Natural killer cell treated with Interleukin-12 subunit alpha and Interleukin-12 subunit beta and Interleukin-15 and Interleukin-18, amount 100 ng/mL, for 72 hours (primary cell): ENCODE results near the gene PHF14. TPM values are rescaled to one million over a fixed set of nuclear protein-coding genes. Genes with fewer than 3 reads are reported as not detected.

Source experiments
- ATAC-seq, 2 donors: fragments of 150-1000 bp; cut with Tn5 transposase in 1 of 2; sonication (Bioruptor Pico), chemical (Tn5 transposase) in 1 of 2; 2 replicates each; pipeline ENCODE4 v1.10.0; 2021
- DNase-seq: peaks from one replicate; pipeline ENCODE4 v3.0.0; 2022; ENCODE audit warnings: low spot score
- H3K27ac Mint-ChIP-seq, 2 donors: 1 replicate in 1 of 2; 2 replicates in 1 of 2; pipeline ENCODE4 v1.8.0; 2022; ENCODE audit warnings: mixed read lengths in 2 of 2, mild to moderate bottlenecking in 1 of 2, moderate library complexity in 1 of 2
- H3K27me3 Mint-ChIP-seq, 2 donors: 1 replicate in 1 of 2; 2 replicates in 1 of 2; pipeline ENCODE4 v1.8.0; 2022; ENCODE audit warnings: mixed read lengths in 2 of 2
- H3K36me3 Mint-ChIP-seq: one replicate; pipeline ENCODE4 v1.8.0; 2022; ENCODE audit warnings: mixed read lengths
- H3K4me1 Mint-ChIP-seq, 2 donors: 1 replicate in 1 of 2; 2 replicates in 1 of 2; pipeline ENCODE4 v1.8.0; 2022; ENCODE audit warnings: low read depth in 2 of 2, mixed read lengths in 2 of 2, mild to moderate bottlenecking in 1 of 2
- H3K4me3 Mint-ChIP-seq: one replicate; pipeline ENCODE4 v1.8.0; 2022; ENCODE audit warnings: mixed read lengths
- H3K9me3 Mint-ChIP-seq: 2 replicates; pipeline ENCODE4 v1.8.0; 2022; ENCODE audit warnings: mixed read lengths
- total RNA-seq, 2 donors: library from RNA; stranded (reverse); gene quantifications; one replicate each; pipeline ENCODE4 v1.2.3, GENCODE V29; 2022

PHF14 gene
- total RNA-seq, 2 donors from 2014 or later, result 22.0 to 52.3 TPM

GRCh38 chr7:11153694-11154093 lies 180.0 kb downstream of the PHF14 start:
- no peaks in the 10 kb centered on the region for H3K9me3 Mint-ChIP-seq
- H3K4me3 Mint-ChIP-seq, result no peak overlapping the region
- no peaks in the 10 kb centered on the region for H3K4me1 Mint-ChIP-seq
- no peaks in the 10 kb centered on the region for H3K27me3 Mint-ChIP-seq
- no peak overlapping the region for H3K27ac Mint-ChIP-seq
- peaks cover 4% of the 10 kb centered on the region for H3K36me3 Mint-ChIP-seq
- ATAC-seq, result no peak
- no peak for DNase-seq

GRCh38 chr7:11155883-11156282 lies 182.2 kb downstream of the PHF14 start:
- Mint-ChIP-seq H3K4me1 (no peaks in the 10 kb centered on the region), H3K9me3 (no peaks in the 10 kb centered on the region), H3K36me3 (peaks cover 4% of the 10 kb centered on the region), H3K27me3 (no peaks in the 10 kb centered on the region), H3K4me3 (no peak overlapping the region), H3K27ac (no peak overlapping the region)
- DNase-seq, result no peak
- ATAC-seq, result no peak

GRCh38 chr7:11161499-11161898 lies 187.8 kb downstream of the PHF14 start:
- Mint-ChIP-seq H3K4me3 (no peak overlapping the region), H3K27me3 (no peaks in the 10 kb centered on the region), H3K27ac (no peak overlapping the region), H3K9me3 (no peaks in the 10 kb centered on the region), H3K4me1 (no peaks in the 10 kb centered on the region), H3K36me3 (no peaks in the 10 kb centered on the region)
- no peak for ATAC-seq
- no peak for DNase-seq

- Mint-ChIP-seq H3K4me3 (no peak overlapping the region), H3K27me3 (no peaks in the 10 kb centered on the region), H3K9me3 (no peaks in the 10 kb centered on the region), H3K36me3 (no peaks in the 10 kb centered on the region), H3K4me1 (no peaks in the 10 kb centered on the region), H3K27ac (no peak overlapping the region)
- no peak for DNase-seq
- no peak for ATAC-seq
These were observed 189.5 kb downstream of the PHF14 start for GRCh38 chr7:11163220-11163619.

- no peaks in the 10 kb centered on the region for H3K36me3 Mint-ChIP-seq
- no peaks in the 10 kb centered on the region for H3K9me3 Mint-ChIP-seq
- ATAC-seq, result no peak
- H3K4me3 Mint-ChIP-seq, result no peak overlapping the region
- no peak overlapping the region for H3K27ac Mint-ChIP-seq
- H3K4me1 Mint-ChIP-seq, result peaks cover 0 to 2% of the 10 kb centered on the region in 2 donors
- H3K27me3 Mint-ChIP-seq, result no peaks in the 10 kb centered on the region
- no peak for DNase-seq
These were observed 192.4 kb downstream of the PHF14 start for GRCh38 chr7:11166051-11166450.

DNA sequence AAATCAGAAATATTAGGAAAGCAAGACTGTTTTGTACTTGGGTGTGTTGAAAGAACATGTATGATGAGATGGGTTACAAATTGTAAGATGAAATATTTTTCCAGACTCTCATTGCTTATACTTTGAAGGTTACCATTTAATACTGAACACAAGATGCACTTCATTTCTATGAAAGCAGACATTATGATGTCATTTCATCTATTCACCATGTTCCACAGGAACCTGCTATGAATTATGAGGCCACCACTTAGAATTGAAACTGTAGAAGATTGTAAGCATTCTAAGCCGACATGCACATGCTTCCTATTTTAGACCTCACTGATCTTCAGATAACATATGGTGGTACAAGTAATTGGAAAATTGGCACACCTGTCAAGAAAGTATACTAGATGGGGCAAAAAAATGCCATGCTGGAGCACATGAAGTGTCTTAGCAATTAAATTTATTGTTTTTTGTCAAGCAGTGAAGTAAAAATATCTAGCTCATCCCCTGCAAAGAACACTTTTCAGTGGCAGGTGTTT lies 195.0 kb downstream of the PHF14 start:
- Mint-ChIP-seq H3K36me3 (no peaks in the 10 kb centered on the region), H3K9me3 (no peaks in the 10 kb centered on the region), H3K4me3 (no peak overlapping the region), H3K4me1 (peaks cover 0 to 4% of the 10 kb centered on the region in 2 donors), H3K27me3 (no peaks in the 10 kb centered on the region), H3K27ac (no peak overlapping the region)
- ATAC-seq (no peak), DNase-seq (no peak)

GRCh38 chr7:11170175-11170574 lies 196.5 kb downstream of the PHF14 start:
- H3K36me3 Mint-ChIP-seq, result no peaks in the 10 kb centered on the region
- no peak for DNase-seq
- no peak for ATAC-seq
- H3K4me1 Mint-ChIP-seq, result peaks cover 0 to 4% of the 10 kb centered on the region in 2 donors
- H3K4me3 Mint-ChIP-seq, result no peak overlapping the region
- H3K9me3 Mint-ChIP-seq, result no peaks in the 10 kb centered on the region
- H3K27ac Mint-ChIP-seq, result no peak overlapping the region
- no peaks in the 10 kb centered on the region for H3K27me3 Mint-ChIP-seq

DNA sequence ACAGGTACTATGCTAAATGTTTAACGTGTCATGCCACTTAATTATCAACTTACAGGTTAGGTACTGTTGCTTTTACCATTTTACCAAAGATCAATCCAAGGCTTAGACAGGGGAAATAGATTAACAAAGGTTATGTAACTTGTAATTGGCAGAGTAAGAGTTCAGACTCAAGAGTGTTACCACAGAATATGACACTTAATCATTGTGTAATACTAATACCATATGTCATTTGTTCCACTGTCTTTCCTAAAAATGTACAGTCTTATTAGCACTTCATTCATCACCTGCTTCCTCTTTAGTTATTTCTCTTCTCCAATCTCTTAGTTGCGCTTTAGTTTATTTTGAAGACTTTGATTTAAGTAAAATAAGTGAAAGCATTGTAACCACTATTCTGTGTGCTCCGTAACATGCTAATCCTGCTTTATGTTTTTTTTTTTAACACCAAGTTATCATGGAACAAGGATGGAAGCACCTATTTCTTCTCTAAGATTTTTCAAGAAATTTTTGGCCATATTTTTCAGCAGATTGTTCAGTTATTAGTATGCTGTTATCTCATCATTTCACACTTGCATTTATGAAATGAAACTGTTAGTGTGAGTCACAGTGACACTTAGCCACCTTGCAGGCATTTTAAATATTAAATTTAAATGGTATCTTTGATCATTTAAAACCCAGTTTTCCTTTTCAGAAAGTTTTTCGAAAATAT lies 197.3 kb downstream of the PHF14 start:
- Mint-ChIP-seq H3K36me3 (no peaks in the 10 kb centered on the region), H3K27ac (no peak overlapping the region), H3K4me3 (no peak overlapping the region), H3K4me1 (peaks cover 0 to 4% of the 10 kb centered on the region in 2 donors), H3K9me3 (no peaks in the 10 kb centered on the region), H3K27me3 (no peaks in the 10 kb centered on the region)
- no peak for DNase-seq
- no peak for ATAC-seq

DNA sequence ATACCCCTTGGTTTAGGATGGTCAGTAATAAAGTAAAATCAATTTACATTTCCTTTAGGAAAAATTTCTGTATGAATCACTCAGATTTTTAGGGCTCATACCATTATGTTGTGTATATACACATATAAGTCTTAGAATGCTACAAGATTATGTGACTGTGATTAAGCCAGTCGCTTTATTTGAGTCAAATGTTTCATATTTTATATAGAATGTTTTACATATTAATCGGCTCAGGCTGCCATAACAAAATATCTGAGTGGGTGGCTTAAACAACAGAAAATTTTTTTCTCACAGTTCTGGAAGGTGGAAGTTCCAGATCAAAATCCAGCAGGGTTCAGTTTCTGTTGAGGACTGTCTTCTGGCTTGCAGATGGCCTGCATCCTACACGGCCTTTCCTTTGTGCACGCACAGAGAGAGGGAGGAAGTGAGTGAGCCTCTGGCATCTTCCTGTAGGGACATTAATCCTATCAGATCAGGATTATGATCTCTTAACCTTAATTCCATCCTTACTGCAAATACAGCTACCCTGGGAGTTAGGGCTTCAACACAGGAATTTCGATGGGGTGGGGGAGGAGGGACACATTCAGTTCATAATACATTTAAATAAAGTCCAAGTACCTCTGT lies 198.0 kb downstream of the PHF14 start:
- no peak overlapping the region for H3K27ac Mint-ChIP-seq
- no peaks in the 10 kb centered on the region for H3K9me3 Mint-ChIP-seq
- H3K4me3 Mint-ChIP-seq, result no peak overlapping the region
- no peak for ATAC-seq
- no peaks in the 10 kb centered on the region for H3K27me3 Mint-ChIP-seq
- H3K4me1 Mint-ChIP-seq, result peaks cover 0 to 4% of the 10 kb centered on the region in 2 donors
- no peaks in the 10 kb centered on the region for H3K36me3 Mint-ChIP-seq
- no peak for DNase-seq

GRCh38 chr7:11172835-11173234 lies 199.2 kb downstream of the PHF14 start:
- Mint-ChIP-seq H3K4me3 (no peak overlapping the region), H3K27ac (no peak overlapping the region), H3K4me1 (peaks cover 0 to 4% of the 10 kb centered on the region in 2 donors), H3K36me3 (no peaks in the 10 kb centered on the region), H3K9me3 (no peaks in the 10 kb centered on the region), H3K27me3 (no peaks in the 10 kb centered on the region)
- DNase-seq (no peak), ATAC-seq (no peak)

DNA sequence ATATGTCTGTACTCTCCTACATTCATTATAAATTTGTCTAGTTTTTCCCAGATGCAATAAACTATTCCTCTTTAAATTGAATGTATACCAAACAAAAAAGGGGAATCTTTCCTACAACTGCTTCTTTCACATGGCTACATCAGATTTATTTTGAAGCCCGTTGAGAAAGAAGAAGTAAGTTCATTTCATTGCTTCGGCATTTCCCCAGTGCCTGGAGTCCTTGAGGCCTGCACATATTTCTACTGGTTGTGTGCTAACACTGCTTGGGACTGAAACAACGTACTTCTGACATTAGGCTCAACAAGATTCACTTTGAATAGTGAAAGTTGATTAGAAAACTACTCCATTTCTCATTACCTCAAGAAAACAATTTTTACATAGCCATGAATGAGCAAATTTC lies 201.7 kb downstream of the PHF14 start:
- DNase-seq, result no peak
- Mint-ChIP-seq H3K27me3 (no peaks in the 10 kb centered on the region), H3K27ac (no peak overlapping the region), H3K9me3 (no peaks in the 10 kb centered on the region), H3K36me3 (no peaks in the 10 kb centered on the region), H3K4me1 (peaks cover 0 to 4% of the 10 kb centered on the region in 2 donors), H3K4me3 (no peak overlapping the region)
- no peak for ATAC-seq

- Mint-ChIP-seq H3K27me3 (no peaks in the 10 kb centered on the region), H3K36me3 (no peaks in the 10 kb centered on the region), H3K27ac (no peak overlapping the region), H3K4me1 (peaks cover 0 to 4% of the 10 kb centered on the region in 2 donors), H3K9me3 (no peaks in the 10 kb centered on the region), H3K4me3 (no peak overlapping the region)
- ATAC-seq (no peak), DNase-seq (no peak)
These were observed 202.2 kb downstream of the PHF14 start for GRCh38 chr7:11175887-11176286.

GRCh38 chr7:11176985-11177555 lies 203.4 kb downstream of the PHF14 start:
- Mint-ChIP-seq H3K27me3 (no peaks in the 10 kb centered on the region), H3K4me3 (no peak overlapping the region), H3K4me1 (no peaks in the 10 kb centered on the region), H3K27ac (no peak overlapping the region), H3K9me3 (no peaks in the 10 kb centered on the region), H3K36me3 (no peaks in the 10 kb centered on the region)
- DNase-seq (no peak), ATAC-seq (no peak)

DNA sequence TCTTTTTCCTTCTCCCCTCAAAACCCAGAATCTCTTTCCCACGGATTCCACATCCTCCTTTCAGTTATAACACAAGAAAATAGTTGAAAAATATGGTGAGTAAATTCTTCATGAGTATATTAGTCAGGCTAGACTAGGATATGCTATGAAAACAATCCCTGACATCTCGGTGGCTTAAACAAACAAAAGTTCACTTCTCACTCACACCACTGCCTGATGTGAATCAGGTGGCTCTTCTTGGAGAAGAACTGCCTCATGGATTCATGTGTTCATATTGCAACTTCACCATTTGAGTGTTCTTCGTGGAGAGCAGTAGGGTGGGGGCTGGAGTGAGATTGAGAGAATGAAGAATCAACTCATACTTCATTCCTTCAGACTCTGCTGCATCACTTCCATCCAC lies 204.1 kb downstream of the PHF14 start:
- Mint-ChIP-seq H3K27me3 (no peaks in the 10 kb centered on the region), H3K4me1 (no peaks in the 10 kb centered on the region), H3K27ac (no peak overlapping the region), H3K36me3 (no peaks in the 10 kb centered on the region), H3K9me3 (no peaks in the 10 kb centered on the region), H3K4me3 (no peak overlapping the region)
- DNase-seq (no peak), ATAC-seq (peak in 1 of 2 donors; percentile 67)
